AG08395 (cell line): ENCODE measurements around the gene KIAA0232.
A peak's percentile ranks its signal among the peaks of the same experiment; 100 is the strongest.
"Not testable (repeated sequence)": the region's sequence is repeated elsewhere in the genome, so short reads cannot be mapped to it uniquely, and the experiment has no call there.

Experiments used
- DNase-seq: peaks from one replicate; pipeline ENCODE4 v3.0.0; 2012; ENCODE audit warnings: mixed read lengths, low spot score

KIAA0232 gene

GRCh38 chr4:6754481-6755087 lies 27.9 kb upstream of the KIAA0232 start:
- DNase-seq: no peak

GRCh38 chr4:6755088-6755753 lies 27.3 kb upstream of the KIAA0232 start:
- DNase-seq: no peak

- not testable (repeated sequence) for DNase-seq
Measured at GRCh38 chr4:6756345-6756744, 26.2 kb upstream of the KIAA0232 start.

- DNase-seq: no peak
Measured at GRCh38 chr4:6758728-6759127, 23.8 kb upstream of the KIAA0232 start.

GRCh38 chr4:6760865-6761264 lies 21.7 kb upstream of the KIAA0232 start:
- no peak for DNase-seq

- DNase-seq: no peak
Measured at GRCh38 chr4:6761649-6762615, 20.6 kb upstream of the KIAA0232 start.

GRCh38 chr4:6763330-6763851 lies 19.1 kb upstream of the KIAA0232 start:
- DNase-seq: no peak

- no peak for DNase-seq
Measured at GRCh38 chr4:6764976-6765620, 17.4 kb upstream of the KIAA0232 start.

- DNase-seq: no peak
Measured at GRCh38 chr4:6765703-6766102, 16.8 kb upstream of the KIAA0232 start.

GRCh38 chr4:6767386-6767747 lies 15.2 kb upstream of the KIAA0232 start:
- no peak for DNase-seq

GRCh38 chr4:6767748-6768538 lies 14.6 kb upstream of the KIAA0232 start:
- no peak for DNase-seq

- DNase-seq: peak; percentile 58
Measured at GRCh38 chr4:6768539-6768905, 14.0 kb upstream of the KIAA0232 start.

GRCh38 chr4:6769233-6769988 lies 13.1 kb upstream of the KIAA0232 start:
- DNase-seq: no peak

GRCh38 chr4:6769989-6770420 lies 12.5 kb upstream of the KIAA0232 start:
- no peak for DNase-seq

- DNase-seq: no peak
Measured at GRCh38 chr4:6770581-6771228, 11.8 kb upstream of the KIAA0232 start.

- peak; percentile 80 for DNase-seq
Measured at GRCh38 chr4:6771229-6771671, 11.3 kb upstream of the KIAA0232 start.

GRCh38 chr4:6772223-6772928 lies 10.2 kb upstream of the KIAA0232 start:
- peak; percentile 54 for DNase-seq

- DNase-seq: no peak
Measured at GRCh38 chr4:6773106-6773505, 9.4 kb upstream of the KIAA0232 start.
